Measurements from ENCODE around the gene LUZP1. TPM values are rescaled to one million over a fixed set of nuclear protein-coding genes. Genes with fewer than 3 reads are reported as not detected.

LUZP1 gene
- polyA plus RNA-seq, 1 of the 3 experiments (the other 2 are of a cell fraction): 8.9 TPM

GRCh38 chr1:23066075-23066474, 102.6 kb downstream of the LUZP1 start:
- no peak overlapping the region for H3K9ac ChIP-seq
- 93% methylated on average over 2 of the region's 2 CpGs for WGBS (ENCODE audit: low lambda C conversion rate)
- DNase-seq: no peak
- no peak overlapping the region; a peak in 1 of 4 replicates for H3K27ac ChIP-seq (ENCODE audit: low read depth in 2 of 2, low read length in 1 of 2)
- H4K20me1 ChIP-seq (ENCODE audit: insufficient read depth): no peaks in the 10 kb centered on the region
- no peaks in the 10 kb centered on the region for H3K27me3 ChIP-seq (ENCODE audit: insufficient read depth)
- no peaks in the 10 kb centered on the region for H3K79me2 ChIP-seq (ENCODE audit: insufficient read depth)
- no peaks in the 10 kb centered on the region for H3K9me3 ChIP-seq
- no peak overlapping the region for H2AFZ ChIP-seq (ENCODE audit: low read depth)
- TF ChIP-seq FOXM1 (IDR thresholded peaks at IDR 0.05; ENCODE audit: low read depth) (no peak), MEF2A (IDR thresholded peaks at IDR 0.05; ENCODE audit: borderline replicate concordance, low read depth) (no peak), REST (IDR thresholded peaks at IDR 0.05; ENCODE audit: low read depth, low read length) (no peak), MAX (IDR thresholded peaks at IDR 0.05; ENCODE audit: low read depth) (no peak), NFIC (IDR thresholded peaks at IDR 0.05; ENCODE audit: borderline replicate concordance) (no peak), GABPA (IDR thresholded peaks at IDR 0.05; ENCODE audit: low read depth) (no peak)
- no peak overlapping the region for H3K4me2 ChIP-seq
- ChIA-PET CTCF (interaction anchor here (0.9 to 2.2 kb wide), 3 partner anchors 18 to 118 kb away, joined by 3 to 10 read pairs (median 4); no protein-coding TSS in a partner anchor), POLR2A (no interaction called here)
- no peak overlapping the region for H3K4me3 ChIP-seq (ENCODE audit: low read depth in 2 of 2, low read length in 1 of 2)
- peaks cover 72 to 77% of the 10 kb centered on the region in 2 experiments for H3K36me3 ChIP-seq (replicated peaks in 1 of 2; ENCODE audit: control insufficient read depth in 1 of 2, insufficient read depth in 2 of 2, low read length in 1 of 2)
- no peaks in the 10 kb centered on the region for H3K9me2 ChIP-seq
- peaks cover 1% of the 10 kb centered on the region for H3F3A ChIP-seq (replicated peaks; ENCODE audit: insufficient read depth)
- H3K4me1 ChIP-seq (ENCODE audit: control insufficient read depth in 1 of 2, insufficient read depth in 2 of 2, low read depth in 1 of 2, low read length in 1 of 2): peaks cover 0 to 9% of the 10 kb centered on the region in 2 experiments; a peak in 2 of 4 replicates

GRCh38 chr1:23065385-23065784, 103.3 kb downstream of the LUZP1 start:
- Histone ChIP-seq H3K4me3 (ENCODE audit: low read depth in 2 of 2, low read length in 1 of 2) (no peak overlapping the region), H2AFZ (ENCODE audit: low read depth) (no peak overlapping the region), H3K9ac (no peak overlapping the region), H3F3A (replicated peaks; ENCODE audit: insufficient read depth) (peaks cover 4% of the 10 kb centered on the region), H3K36me3 (replicated peaks in 1 of 2; ENCODE audit: control insufficient read depth in 1 of 2, insufficient read depth in 2 of 2, low read length in 1 of 2) (peaks cover 75 to 76% of the 10 kb centered on the region in 2 experiments), H3K4me2 (no peak overlapping the region), H3K9me3 (no peaks in the 10 kb centered on the region), H3K27me3 (ENCODE audit: insufficient read depth) (no peaks in the 10 kb centered on the region), H3K4me1 (ENCODE audit: control insufficient read depth in 1 of 2, insufficient read depth in 2 of 2, low read depth in 1 of 2, low read length in 1 of 2) (peaks cover 0 to 9% of the 10 kb centered on the region in 2 experiments; a peak in 2 of 4 replicates), H3K79me2 (ENCODE audit: insufficient read depth) (no peaks in the 10 kb centered on the region), H3K9me2 (no peaks in the 10 kb centered on the region), H3K27ac (ENCODE audit: low read depth in 2 of 2, low read length in 1 of 2) (peak overlapping the region in 1 of 2 experiments; percentile 0; a peak in 1 of 4 replicates), H4K20me1 (ENCODE audit: insufficient read depth) (no peaks in the 10 kb centered on the region)
- ChIA-PET CTCF (interaction anchor here (1.0 to 2.2 kb wide), 2 partner anchors 102 to 119 kb away, joined by 3 to 10 read pairs; no protein-coding TSS in a partner anchor), POLR2A (no interaction called here)
- DNase-seq: peak; percentile 48
- 70% methylated on average over 2 of the region's 2 CpGs for WGBS (ENCODE audit: low lambda C conversion rate)
- TF ChIP-seq NRF1 (IDR thresholded peaks at IDR 0.05; ENCODE audit: low read depth, low read length) (no peak), EZH2phosphoT487 (IDR thresholded peaks at IDR 0.05; ENCODE audit: borderline replicate concordance, low read depth) (no peak), TEAD4 (IDR thresholded peaks at IDR 0.05; ENCODE audit: borderline replicate concordance, insufficient read depth) (no peak), POLR2AphosphoS5 (IDR thresholded peaks at IDR 0.05; ENCODE audit: low read depth, low read length) (no peak), CTCF (IDR thresholded peaks at IDR 0.05) (no peak), ZBTB33 (IDR thresholded peaks at IDR 0.05; ENCODE audit: borderline replicate concordance, low read depth) (no peak), CHD2 (IDR thresholded peaks at IDR 0.05; ENCODE audit: low read length, partially characterized antibody) (no peak), FOXM1 (IDR thresholded peaks at IDR 0.05; ENCODE audit: low read depth) (no peak), MEF2A (IDR thresholded peaks at IDR 0.05; ENCODE audit: borderline replicate concordance, low read depth) (no peak), GATA2 (CRISPR knock-in tag; IDR thresholded peaks at IDR 0.05) (peak; percentile 75), ELF1 (IDR thresholded peaks at IDR 0.05) (no peak), NFIC (IDR thresholded peaks at IDR 0.05; ENCODE audit: borderline replicate concordance) (no peak), FOXJ3 (CRISPR knock-in tag; IDR thresholded peaks at IDR 0.05) (no peak), SIN3A (IDR thresholded peaks at IDR 0.05; ENCODE audit: borderline replicate concordance, low read depth, low read length) (no peak), JUND (IDR thresholded peaks at IDR 0.05) (no peak), RAD21 (IDR thresholded peaks at IDR 0.05; ENCODE audit: low read length) (no peak), FOSL2 (IDR thresholded peaks at IDR 0.05; ENCODE audit: borderline replicate concordance, low read depth) (no peak), RXRA (IDR thresholded peaks at IDR 0.05; ENCODE audit: borderline replicate concordance, low read depth) (no peak), RFX5 (IDR thresholded peaks at IDR 0.05; ENCODE audit: low read length) (no peak)
